ENCODE results near the gene TMEM126A. TPM values are rescaled to one million over a fixed set of nuclear protein-coding genes. Genes with fewer than 3 reads are reported as not detected.
"Not testable (repeated sequence)": the region's sequence is repeated elsewhere in the genome, so short reads cannot be mapped to it uniquely, and the experiment has no call there.

The TMEM126A gene
- polyA plus RNA-seq, 1 donor from 2014 or later, result 115 TPM

- H3K9me2 ChIP-seq (ENCODE audit: insufficient read depth, low read length); H3K4me3 ChIP-seq (ENCODE audit: low read length); H3K4me2 ChIP-seq (ENCODE audit: low read length); H3K27ac ChIP-seq (ENCODE audit: low read length); H3K9me3 ChIP-seq (ENCODE audit: low read length); H3F3A ChIP-seq (ENCODE audit: insufficient read depth, low read length, poor library complexity, severe bottlenecking); H3K27me3 ChIP-seq (ENCODE audit: insufficient read depth, low read depth, low read length); H2AFZ ChIP-seq (ENCODE audit: low read depth, low read length); H3K79me2 ChIP-seq (replicated peaks; ENCODE audit: insufficient read depth, low read length); H4K20me1 ChIP-seq (ENCODE audit: insufficient read depth); H3K36me3 ChIP-seq (ENCODE audit: insufficient read depth, low read length); H3K9ac ChIP-seq (ENCODE audit: low read length): not testable (repeated sequence)
Measured at GRCh38 chr11:85608621-85609020, 39.1 kb upstream of the TMEM126A start.

GRCh38 chr11:85609286-85609685, 38.5 kb upstream of the TMEM126A start:
- not testable (repeated sequence) for H3K27ac ChIP-seq (ENCODE audit: low read length); H3K36me3 ChIP-seq (ENCODE audit: insufficient read depth, low read length); H3K4me2 ChIP-seq (ENCODE audit: low read length); H3K9me2 ChIP-seq (ENCODE audit: insufficient read depth, low read length); H2AFZ ChIP-seq (ENCODE audit: low read depth, low read length); H3K9ac ChIP-seq (ENCODE audit: low read length); H3K9me3 ChIP-seq (ENCODE audit: low read length); H3K27me3 ChIP-seq (ENCODE audit: insufficient read depth, low read depth, low read length); H3K79me2 ChIP-seq (replicated peaks; ENCODE audit: insufficient read depth, low read length); H4K20me1 ChIP-seq (ENCODE audit: insufficient read depth); H3F3A ChIP-seq (ENCODE audit: insufficient read depth, low read length, poor library complexity, severe bottlenecking); H3K4me3 ChIP-seq (ENCODE audit: low read length)

GRCh38 chr11:85611643-85612042, 36.1 kb upstream of the TMEM126A start:
- H3F3A ChIP-seq (ENCODE audit: insufficient read depth, low read length, poor library complexity, severe bottlenecking); H3K9me2 ChIP-seq (ENCODE audit: insufficient read depth, low read length); H3K27ac ChIP-seq (ENCODE audit: low read length); H3K9ac ChIP-seq (ENCODE audit: low read length); H3K27me3 ChIP-seq (ENCODE audit: insufficient read depth, low read depth, low read length); H3K9me3 ChIP-seq (ENCODE audit: low read length); H2AFZ ChIP-seq (ENCODE audit: low read depth, low read length); H3K4me3 ChIP-seq (ENCODE audit: low read length); H3K4me2 ChIP-seq (ENCODE audit: low read length); H3K36me3 ChIP-seq (ENCODE audit: insufficient read depth, low read length); H4K20me1 ChIP-seq (ENCODE audit: insufficient read depth); H3K79me2 ChIP-seq (replicated peaks; ENCODE audit: insufficient read depth, low read length): not testable (repeated sequence)

- no peaks in the 10 kb centered on the region for H4K20me1 ChIP-seq (ENCODE audit: insufficient read depth)
- H3K4me2 ChIP-seq (ENCODE audit: low read length), result no peak overlapping the region
- no peaks in the 10 kb centered on the region for H3K9me2 ChIP-seq (ENCODE audit: insufficient read depth, low read length)
- H2AFZ ChIP-seq (ENCODE audit: low read depth, low read length), result no peak overlapping the region
- H3K9me3 ChIP-seq (ENCODE audit: low read length), result no peaks in the 10 kb centered on the region
- no peaks in the 10 kb centered on the region for H3K36me3 ChIP-seq (ENCODE audit: insufficient read depth, low read length)
- H3F3A ChIP-seq (ENCODE audit: insufficient read depth, low read length, poor library complexity, severe bottlenecking), result no peaks in the 10 kb centered on the region
- H3K9ac ChIP-seq (ENCODE audit: low read length), result no peak overlapping the region
- no peaks in the 10 kb centered on the region for H3K27me3 ChIP-seq (ENCODE audit: insufficient read depth, low read depth, low read length)
- H3K4me3 ChIP-seq (ENCODE audit: low read length), result no peak overlapping the region
- no peak for TF ChIP-seq TAF1 (IDR thresholded peaks at IDR 0.05; ENCODE audit: low read depth)
- no peak for TF ChIP-seq RAD21 (conservative IDR thresholded peaks at IDR 0.05)
- no peak for TF ChIP-seq POLR2AphosphoS5 (IDR thresholded peaks at IDR 0.05)
- TF ChIP-seq MXI1 (conservative IDR thresholded peaks at IDR 0.05; ENCODE audit: poor library complexity, severe bottlenecking), result no peak
- TF ChIP-seq EP300 (conservative IDR thresholded peaks at IDR 0.05; ENCODE audit: poor library complexity, severe bottlenecking), result no peak
- TF ChIP-seq SMC3 (conservative IDR thresholded peaks at IDR 0.05; ENCODE audit: poor library complexity), result no peak
- TF ChIP-seq REST (IDR thresholded peaks at IDR 0.05; ENCODE audit: borderline replicate concordance), result no peak
- no peak for TF ChIP-seq EZH2 (IDR thresholded peaks at IDR 0.05; ENCODE audit: borderline replicate concordance, insufficient read depth, low read length, poor library complexity, severe bottlenecking)
- no peak for TF ChIP-seq CTCF (IDR thresholded peaks at IDR 0.05; ENCODE audit: poor library complexity, severe bottlenecking)
- no peaks in the 10 kb centered on the region for H3K79me2 ChIP-seq (replicated peaks; ENCODE audit: insufficient read depth, low read length)
- no peak overlapping the region for H3K27ac ChIP-seq (ENCODE audit: low read length)
Measured at GRCh38 chr11:85619499-85619898, 28.3 kb upstream of the TMEM126A start.

All from neural cell (in vitro differentiated cells).